Ascending aorta (tissue), 2 donors: ENCODE results near the gene PAPSS1. TPM values are rescaled to one million over a fixed set of nuclear protein-coding genes. Genes with fewer than 3 reads are reported as not detected.
A peak's percentile ranks its signal among the peaks of the same experiment; 100 is the strongest.

Experiments used
- DNase-seq, 2 donors: peaks; one replicate each; pipeline ENCODE4 v3.0.0-alpha.2; 2019; ENCODE audit warnings: low spot score in 2 of 2
- H3K27ac ChIP-seq, 2 donors: fragments of 200-600 bp; sonication (generic); one replicate each; pipeline ENCODE4 v1.5.1; 2016 to 2017; ENCODE audit warnings: mild to moderate bottlenecking in 1 of 2
- H3K27me3 ChIP-seq: fragments of 200-600 bp; sonication (generic); one replicate; pipeline ENCODE4 v1.5.1; 2017
- H3K36me3 ChIP-seq, 2 donors: fragments of 200-600 bp; sonication (generic); one replicate each; pipeline ENCODE4 v1.5.1; 2016
- H3K4me1 ChIP-seq, 2 donors: fragments of 200-600 bp; sonication (generic); one replicate each; pipeline ENCODE4 v1.5.1; 2016 to 2017; ENCODE audit warnings: mild to moderate bottlenecking in 1 of 2
- H3K4me3 ChIP-seq, 2 donors: fragments of 200-600 bp; sonication (generic); one replicate each; pipeline ENCODE4 v1.5.1; 2016 to 2017; ENCODE audit warnings: mild to moderate bottlenecking in 1 of 2
- H3K9me3 ChIP-seq, 2 donors: fragments of 200-600 bp; sonication (generic); one replicate each; pipeline ENCODE4 v1.5.1; 2016
- CTCF ChIP-seq, 3 experiments: fragments of 200-600 bp in 2 of 3; fragments of 450-650 bp in 1 of 3; sonication (generic) in 2 of 3; IDR thresholded peaks; one replicate each; pipeline ENCODE4 v1.5.1; 2016 to 2019; ENCODE audit warnings: antibody characterized with exemption in 3 of 3, mild to moderate bottlenecking in 1 of 3, moderate library complexity in 1 of 3
- intact Hi-C: fragments of 100-400 bp; cut with DNase I; formaldehyde crosslinking; loops from one replicate; pipeline ENCODE4 v1.15.1; 2023
- total RNA-seq: library from RNA; depleted of rRNA; stranded (reverse); fragments of >200 nt; gene quantifications from one replicate; pipeline ENCODE4 v1.1.0, GENCODE V29; 2016

PAPSS1 gene
- total RNA-seq, 1 donor from 2014 or later = 17.9 TPM

DNA sequence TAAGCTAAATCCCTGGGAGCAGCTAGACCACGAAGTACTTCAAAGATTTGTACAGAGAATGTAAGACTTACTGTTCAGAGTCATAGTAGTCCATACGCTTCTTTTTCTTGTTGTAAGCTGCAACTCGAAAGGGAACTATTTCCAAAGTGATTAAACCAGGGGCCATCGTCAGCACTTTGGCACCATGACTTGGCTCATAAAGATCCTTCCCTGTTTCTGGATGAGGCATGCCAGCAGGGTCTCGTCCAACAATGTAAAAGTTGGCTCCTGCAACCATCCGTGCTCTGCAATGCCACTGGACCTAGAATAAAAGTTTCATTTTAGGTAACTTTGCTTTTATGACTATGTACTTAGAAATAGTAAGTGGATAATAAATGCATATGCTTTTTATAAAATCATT is 88.5 kb downstream of the PAPSS1 start:
- Histone ChIP-seq H3K27me3 (no peaks in the 10 kb centered on the region), H3K4me3 (peak overlapping the region in 1 of 2 donors; percentile 36), H3K4me1 (no peaks in the 10 kb centered on the region), H3K27ac (peak overlapping the region; percentile 10 to 34), H3K9me3 (no peaks in the 10 kb centered on the region), H3K36me3 (peaks cover 0 to 6% of the 10 kb centered on the region in 2 donors)
- no peak for TF ChIP-seq CTCF (IDR thresholded peaks at IDR 0.05)
- intact Hi-C loops = no loop called here
- DNase-seq = no peak

DNA sequence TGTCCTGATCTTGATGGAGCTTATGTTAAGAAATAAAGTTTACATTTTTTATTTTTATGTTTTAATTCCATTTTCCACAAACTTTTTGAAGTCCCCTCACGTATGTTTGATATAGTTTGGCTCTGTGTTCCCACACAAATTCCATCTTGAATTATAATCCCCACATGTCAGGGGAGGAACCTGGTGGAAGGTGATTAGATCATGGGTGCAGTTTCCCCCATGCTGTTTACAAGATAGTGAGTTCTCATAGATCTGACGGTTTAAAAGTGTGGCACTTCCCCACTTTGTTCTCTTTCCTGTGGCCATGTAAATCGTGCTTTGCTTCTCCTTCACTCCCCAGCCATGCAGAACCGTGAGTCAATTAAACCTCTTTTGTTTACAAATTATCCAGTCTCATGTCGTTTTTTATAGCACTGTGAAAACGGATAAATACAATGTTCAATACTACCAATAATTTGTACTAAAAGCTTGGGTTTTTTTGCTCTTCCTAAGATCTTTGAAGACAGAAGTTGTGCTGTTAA is 89.8 kb downstream of the PAPSS1 start:
- H3K4me1 ChIP-seq = no peaks in the 10 kb centered on the region
- H3K4me3 ChIP-seq = no peak overlapping the region
- no peaks in the 10 kb centered on the region for H3K9me3 ChIP-seq
- peaks cover 0 to 6% of the 10 kb centered on the region in 2 donors for H3K36me3 ChIP-seq
- no peak for TF ChIP-seq CTCF (IDR thresholded peaks at IDR 0.05)
- no peak overlapping the region for H3K27ac ChIP-seq
- intact Hi-C loops = no loop called here
- no peaks in the 10 kb centered on the region for H3K27me3 ChIP-seq
- no peak for DNase-seq

DNA sequence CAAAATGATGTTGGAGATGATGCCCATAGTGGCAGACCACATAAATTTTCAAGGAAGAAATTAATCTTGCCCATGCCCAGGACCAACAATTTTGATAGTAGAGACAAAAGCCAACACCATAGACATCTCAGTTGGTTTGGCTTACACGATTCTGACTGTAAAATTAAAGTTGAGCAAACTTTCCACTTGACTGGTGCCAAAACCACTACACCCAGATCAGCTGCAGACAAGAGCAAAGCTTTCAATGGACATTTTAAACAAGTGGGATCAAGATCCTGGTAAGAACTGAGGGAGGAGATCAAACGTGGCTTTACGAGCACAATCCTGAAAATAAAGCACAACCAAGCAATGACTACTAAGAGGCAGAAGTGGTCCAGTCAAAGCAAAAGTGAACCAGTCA is 90.7 kb downstream of the PAPSS1 start:
- Histone ChIP-seq H3K4me1 (no peaks in the 10 kb centered on the region), H3K9me3 (no peaks in the 10 kb centered on the region), H3K36me3 (peaks cover 0 to 6% of the 10 kb centered on the region in 2 donors), H3K27me3 (no peaks in the 10 kb centered on the region), H3K4me3 (no peak overlapping the region), H3K27ac (no peak overlapping the region)
- intact Hi-C loops = no loop called here
- no peak for DNase-seq
- TF ChIP-seq CTCF (IDR thresholded peaks at IDR 0.05) = no peak

DNA sequence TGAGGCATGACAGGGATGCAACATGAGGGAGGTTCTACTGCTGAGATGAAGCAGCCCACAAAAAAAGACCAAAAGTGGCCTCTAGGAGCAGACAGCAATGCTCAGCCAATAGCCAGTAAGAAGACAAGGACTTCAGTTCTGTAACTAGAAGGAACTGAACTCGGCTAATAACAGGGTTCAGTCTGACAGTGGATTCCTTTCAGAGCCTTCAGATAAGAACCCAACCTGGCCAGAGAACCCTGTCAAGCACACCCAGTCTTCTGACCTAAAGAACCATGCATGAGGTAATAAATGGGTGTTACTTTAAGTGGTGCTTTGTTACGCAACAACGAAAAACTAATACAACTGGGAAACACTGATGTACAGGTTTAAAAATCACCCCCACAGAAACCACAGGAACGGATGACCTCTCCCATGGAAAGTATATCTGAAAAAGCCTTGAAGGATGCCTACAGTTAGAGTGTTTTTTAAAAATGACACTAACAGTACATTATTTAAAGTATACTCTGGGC is 94.6 kb downstream of the PAPSS1 start:
- H3K4me1 ChIP-seq = no peaks in the 10 kb centered on the region
- H3K27me3 ChIP-seq = no peaks in the 10 kb centered on the region
- intact Hi-C loops = no loop called here
- no peak overlapping the region for H3K27ac ChIP-seq
- peaks cover 0 to 5% of the 10 kb centered on the region in 2 donors for H3K9me3 ChIP-seq
- no peak for TF ChIP-seq CTCF (IDR thresholded peaks at IDR 0.05)
- peaks cover 0 to 4% of the 10 kb centered on the region in 2 donors for H3K36me3 ChIP-seq
- DNase-seq = no peak
- H3K4me3 ChIP-seq = no peak overlapping the region

- Histone ChIP-seq H3K9me3 (peaks cover 0 to 5% of the 10 kb centered on the region in 2 donors), H3K27me3 (no peaks in the 10 kb centered on the region), H3K27ac (no peak overlapping the region), H3K4me3 (no peak overlapping the region), H3K4me1 (peaks cover 0 to 6% of the 10 kb centered on the region in 2 donors), H3K36me3 (no peaks in the 10 kb centered on the region)
- TF ChIP-seq CTCF (IDR thresholded peaks at IDR 0.05) = no peak
- DNase-seq = no peak
- intact Hi-C loops = no loop called here
Measured at GRCh38 chr4:107624024-107624423, 96.0 kb downstream of the PAPSS1 start.

DNA sequence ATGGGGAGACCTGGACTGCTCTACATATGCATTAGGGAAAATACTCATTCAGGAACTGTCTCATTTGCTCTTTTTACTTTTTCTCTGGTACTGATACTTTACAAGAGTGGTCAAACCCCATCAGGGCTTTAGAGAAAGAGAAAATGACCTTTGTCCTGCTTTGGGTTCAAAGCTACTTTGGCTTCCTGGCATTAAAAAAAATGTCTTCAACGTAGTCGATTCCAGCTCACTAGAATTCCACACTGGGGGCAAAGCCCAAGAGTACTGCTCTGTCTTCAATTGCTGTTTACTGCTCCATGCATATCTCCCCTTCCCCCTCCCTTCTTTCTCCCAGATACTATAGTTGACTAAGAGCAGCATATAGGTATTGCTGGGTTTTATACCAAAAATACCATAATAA is 98.0 kb downstream of the PAPSS1 start:
- DNase-seq = no peak
- no peak overlapping the region for H3K4me3 ChIP-seq
- peaks cover 0 to 5% of the 10 kb centered on the region in 2 donors for H3K9me3 ChIP-seq
- no peaks in the 10 kb centered on the region for H3K27me3 ChIP-seq
- H3K4me1 ChIP-seq = peaks cover 0 to 8% of the 10 kb centered on the region in 2 donors
- TF ChIP-seq CTCF (IDR thresholded peaks at IDR 0.05) = no peak
- H3K27ac ChIP-seq = no peak overlapping the region
- intact Hi-C loops = no loop called here
- H3K36me3 ChIP-seq = no peaks in the 10 kb centered on the region
